Measurements from ENCODE around the gene USP54.

USP54 gene

DNA sequence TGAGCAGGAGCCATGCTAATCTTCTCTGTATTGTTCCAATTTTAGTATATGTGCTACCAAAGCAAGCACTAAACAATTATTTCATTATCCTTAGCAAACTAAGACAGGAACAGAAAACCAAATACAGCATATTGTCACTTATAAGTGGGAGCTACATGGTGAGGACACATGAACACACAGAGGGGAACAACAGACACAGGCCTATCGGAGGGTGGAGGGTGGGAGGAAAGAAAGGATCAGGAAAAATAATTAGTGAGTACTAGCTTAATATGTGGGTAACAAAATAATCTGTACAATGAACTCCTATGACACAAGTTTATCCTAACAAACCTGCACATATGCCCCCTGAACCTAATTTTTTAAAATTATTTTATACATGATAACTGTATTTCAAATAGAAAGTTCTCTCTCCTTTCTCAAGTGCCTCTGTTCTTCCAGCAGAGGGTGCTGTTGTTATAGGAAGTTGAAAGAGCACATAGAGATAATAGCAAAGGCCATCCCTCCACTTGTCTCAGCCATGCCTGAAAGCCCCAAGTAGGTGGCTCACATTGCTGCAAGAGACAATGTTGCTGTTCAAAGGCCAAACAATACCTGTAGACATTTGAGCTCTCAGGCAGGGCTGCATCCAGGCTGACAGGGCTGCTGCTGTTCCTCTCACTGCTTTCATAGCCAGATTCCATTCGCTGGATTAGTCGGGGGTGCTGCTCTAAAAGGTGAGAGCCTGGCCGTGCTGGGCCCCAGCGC lies 61.9 kb downstream of the USP54 start (continued):
- TF ChIP-seq, protein P1, sequence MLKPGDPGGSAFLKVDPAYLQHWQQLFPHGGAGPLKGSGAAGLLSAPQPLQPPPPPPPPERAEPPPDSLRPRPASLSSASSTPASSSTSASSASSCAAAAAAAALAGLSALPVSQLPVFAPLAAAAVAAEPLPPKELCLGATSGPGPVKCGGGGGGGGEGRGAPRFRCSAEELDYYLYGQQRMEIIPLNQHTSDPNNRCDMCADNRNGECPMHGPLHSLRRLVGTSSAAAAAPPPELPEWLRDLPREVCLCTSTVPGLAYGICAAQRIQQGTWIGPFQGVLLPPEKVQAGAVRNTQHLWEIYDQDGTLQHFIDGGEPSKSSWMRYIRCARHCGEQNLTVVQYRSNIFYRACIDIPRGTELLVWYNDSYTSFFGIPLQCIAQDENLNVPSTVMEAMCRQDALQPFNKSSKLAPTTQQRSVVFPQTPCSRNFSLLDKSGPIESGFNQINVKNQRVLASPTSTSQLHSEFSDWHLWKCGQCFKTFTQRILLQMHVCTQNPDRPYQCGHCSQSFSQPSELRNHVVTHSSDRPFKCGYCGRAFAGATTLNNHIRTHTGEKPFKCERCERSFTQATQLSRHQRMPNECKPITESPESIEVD (tag by site-specific recombination; IDR thresholded peaks at IDR 0.05), result no peak
- TF ChIP-seq ZFP3 (tag by site-specific recombination; IDR thresholded peaks at IDR 0.05; ENCODE audit: low read depth), result no peak
- TF ChIP-seq ZNF664 (tag by site-specific recombination; IDR thresholded peaks at IDR 0.05), result no peak
- TF ChIP-seq, protein P2, sequence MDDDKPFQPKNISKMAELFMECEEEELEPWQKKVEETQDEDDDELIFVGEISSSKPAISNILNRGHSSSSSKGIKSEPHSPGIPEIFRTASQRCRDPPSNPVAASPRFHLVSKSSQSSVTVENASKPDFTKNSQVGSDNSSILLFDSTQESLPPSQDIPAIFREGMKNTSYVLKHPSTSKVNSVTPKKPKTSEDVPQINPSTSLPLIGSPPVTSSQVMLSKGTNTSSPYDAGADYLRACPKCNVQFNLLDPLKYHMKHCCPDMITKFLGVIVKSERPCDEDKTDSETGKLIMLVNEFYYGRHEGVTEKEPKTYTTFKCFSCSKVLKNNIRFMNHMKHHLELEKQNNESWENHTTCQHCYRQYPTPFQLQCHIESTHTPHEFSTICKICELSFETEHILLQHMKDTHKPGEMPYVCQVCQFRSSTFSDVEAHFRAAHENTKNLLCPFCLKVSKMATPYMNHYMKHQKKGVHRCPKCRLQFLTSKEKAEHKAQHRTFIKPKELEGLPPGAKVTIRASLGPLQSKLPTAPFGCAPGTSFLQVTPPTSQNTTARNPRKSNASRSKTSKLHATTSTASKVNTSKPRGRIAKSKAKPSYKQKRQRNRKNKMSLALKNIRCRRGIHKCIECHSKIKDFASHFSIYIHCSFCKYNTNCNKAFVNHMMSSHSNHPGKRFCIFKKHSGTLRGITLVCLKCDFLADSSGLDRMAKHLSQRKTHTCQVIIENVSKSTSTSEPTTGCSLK (tag by site-specific recombination; IDR thresholded peaks at IDR 0.05), result no peak
- peak; percentile 87 for TF ChIP-seq ZNF335 (tag by site-specific recombination; conservative IDR thresholded peaks at IDR 0.05)
- no peak for TF ChIP-seq ZNF670 (tag by site-specific recombination; IDR thresholded peaks at IDR 0.05; ENCODE audit: low read depth)
- no peak for TF ChIP-seq KLF1 (tag by site-specific recombination; IDR thresholded peaks at IDR 0.05)
- no peak for TF ChIP-seq ZNF621 (tag by site-specific recombination; IDR thresholded peaks at IDR 0.05)
- TF ChIP-seq, protein P3, sequence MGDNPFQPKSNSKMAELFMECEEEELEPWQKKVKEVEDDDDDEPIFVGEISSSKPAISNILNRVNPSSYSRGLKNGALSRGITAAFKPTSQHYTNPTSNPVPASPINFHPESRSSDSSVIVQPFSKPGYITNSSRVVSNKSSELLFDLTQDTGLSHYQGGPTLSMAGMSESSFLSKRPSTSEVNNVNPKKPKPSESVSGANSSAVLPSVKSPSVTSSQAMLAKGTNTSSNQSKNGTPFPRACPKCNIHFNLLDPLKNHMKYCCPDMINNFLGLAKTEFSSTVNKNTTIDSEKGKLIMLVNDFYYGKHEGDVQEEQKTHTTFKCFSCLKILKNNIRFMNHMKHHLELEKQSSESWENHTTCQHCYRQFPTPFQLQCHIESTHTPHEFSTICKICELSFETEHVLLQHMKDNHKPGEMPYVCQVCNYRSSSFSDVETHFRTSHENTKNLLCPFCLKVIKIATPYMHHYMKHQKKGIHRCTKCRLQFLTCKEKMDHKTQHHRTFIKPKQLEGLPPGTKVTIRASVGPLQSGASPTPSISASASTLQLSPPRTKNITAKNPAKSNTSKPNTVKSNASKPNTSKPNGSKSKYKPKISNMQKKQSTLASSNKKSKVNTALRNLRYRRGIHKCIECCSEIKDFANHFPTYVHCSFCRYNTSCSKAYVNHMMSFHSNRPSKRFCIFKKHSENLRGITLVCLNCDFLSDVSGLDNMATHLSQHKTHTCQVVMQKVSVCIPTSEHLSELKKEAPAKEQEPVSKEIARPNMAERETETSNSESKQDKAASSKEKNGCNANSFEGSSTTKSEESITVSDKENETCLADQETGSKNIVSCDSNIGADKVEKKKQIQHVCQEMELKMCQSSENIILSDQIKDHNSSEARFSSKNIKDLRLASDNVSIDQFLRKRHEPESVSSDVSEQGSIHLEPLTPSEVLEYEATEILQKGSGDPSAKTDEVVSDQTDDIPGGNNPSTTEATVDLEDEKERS (tag by site-specific recombination; IDR thresholded peaks at IDR 0.05), result no peak
- no peak for TF ChIP-seq ZNF777 (tag by site-specific recombination; IDR thresholded peaks at IDR 0.05; ENCODE audit: borderline replicate concordance)
- TF ChIP-seq ZNF837 (tag by site-specific recombination; IDR thresholded peaks at IDR 0.05), result no peak
- TF ChIP-seq ZNF830 (tag by site-specific recombination; IDR thresholded peaks at IDR 0.05; ENCODE audit: low read depth), result no peak
- TF ChIP-seq ZNF391 (tag by site-specific recombination; IDR thresholded peaks at IDR 0.05; ENCODE audit: borderline replicate concordance, low read depth), result no peak
- no peak for TF ChIP-seq ZNF560 (tag by site-specific recombination; IDR thresholded peaks at IDR 0.05; ENCODE audit: borderline replicate concordance)
- TF ChIP-seq, protein P4, sequence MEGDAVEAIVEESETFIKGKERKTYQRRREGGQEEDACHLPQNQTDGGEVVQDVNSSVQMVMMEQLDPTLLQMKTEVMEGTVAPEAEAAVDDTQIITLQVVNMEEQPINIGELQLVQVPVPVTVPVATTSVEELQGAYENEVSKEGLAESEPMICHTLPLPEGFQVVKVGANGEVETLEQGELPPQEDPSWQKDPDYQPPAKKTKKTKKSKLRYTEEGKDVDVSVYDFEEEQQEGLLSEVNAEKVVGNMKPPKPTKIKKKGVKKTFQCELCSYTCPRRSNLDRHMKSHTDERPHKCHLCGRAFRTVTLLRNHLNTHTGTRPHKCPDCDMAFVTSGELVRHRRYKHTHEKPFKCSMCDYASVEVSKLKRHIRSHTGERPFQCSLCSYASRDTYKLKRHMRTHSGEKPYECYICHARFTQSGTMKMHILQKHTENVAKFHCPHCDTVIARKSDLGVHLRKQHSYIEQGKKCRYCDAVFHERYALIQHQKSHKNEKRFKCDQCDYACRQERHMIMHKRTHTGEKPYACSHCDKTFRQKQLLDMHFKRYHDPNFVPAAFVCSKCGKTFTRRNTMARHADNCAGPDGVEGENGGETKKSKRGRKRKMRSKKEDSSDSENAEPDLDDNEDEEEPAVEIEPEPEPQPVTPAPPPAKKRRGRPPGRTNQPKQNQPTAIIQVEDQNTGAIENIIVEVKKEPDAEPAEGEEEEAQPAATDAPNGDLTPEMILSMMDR (tag by site-specific recombination; IDR thresholded peaks at IDR 0.05), result peak; percentile 77
- peak; percentile 95 for TF ChIP-seq ZNF654 (tag by site-specific recombination; IDR thresholded peaks at IDR 0.05; ENCODE audit: low read depth)
- TF ChIP-seq ZNF426 (tag by site-specific recombination; IDR thresholded peaks at IDR 0.05), result no peak
- no peak for TF ChIP-seq ZNF596 (tag by site-specific recombination; IDR thresholded peaks at IDR 0.05)
- TF ChIP-seq EGR2 (tag by site-specific recombination; IDR thresholded peaks at IDR 0.05; ENCODE audit: low read depth), result no peak
- no peak for TF ChIP-seq ZNF366 (tag by site-specific recombination; conservative IDR thresholded peaks at IDR 0.05)
- no peak for TF ChIP-seq ZNF114 (tag by site-specific recombination; IDR thresholded peaks at IDR 0.05)
- TF ChIP-seq ZSCAN23 (tag by site-specific recombination; IDR thresholded peaks at IDR 0.05), result no peak
- TF ChIP-seq, protein P5, sequence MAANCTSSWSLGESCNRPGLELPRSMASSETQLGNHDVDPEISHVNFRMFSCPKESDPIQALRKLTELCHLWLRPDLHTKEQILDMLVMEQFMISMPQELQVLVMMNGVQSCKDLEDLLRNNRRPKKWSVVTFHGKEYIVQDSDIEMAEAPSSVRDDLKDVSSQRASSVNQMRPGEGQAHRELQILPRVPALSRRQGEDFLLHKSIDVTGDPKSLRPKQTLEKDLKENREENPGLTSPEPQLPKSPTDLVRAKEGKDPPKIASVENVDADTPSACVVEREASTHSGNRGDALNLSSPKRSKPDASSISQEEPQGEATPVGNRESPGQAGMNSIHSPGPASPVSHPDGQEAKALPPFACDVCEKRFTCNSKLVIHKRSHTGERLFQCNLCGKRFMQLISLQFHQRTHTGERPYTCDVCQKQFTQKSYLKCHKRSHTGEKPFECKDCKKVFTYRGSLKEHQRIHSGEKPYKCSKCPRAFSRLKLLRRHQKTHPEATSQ (tag by site-specific recombination; IDR thresholded peaks at IDR 0.05), result no peak
- no peak for TF ChIP-seq ZNF416 (tag by site-specific recombination; IDR thresholded peaks at IDR 0.05)
- no peak for TF ChIP-seq ZFHX2 (tag by site-specific recombination; conservative IDR thresholded peaks at IDR 0.05)
- no peak for TF ChIP-seq ZNF223 (tag by site-specific recombination; IDR thresholded peaks at IDR 0.05)
- TF ChIP-seq ZNF600 (tag by site-specific recombination; IDR thresholded peaks at IDR 0.05), result no peak
- TF ChIP-seq ZEB2 (tag by site-specific recombination; IDR thresholded peaks at IDR 0.05), result 0 out of 2 replicates have a peak, but pooled peaks have one; percentile 20
- no peak for TF ChIP-seq BCL11B (tag by site-specific recombination; IDR thresholded peaks at IDR 0.05; ENCODE audit: low read depth)
- TF ChIP-seq KLF9 (tag by site-specific recombination; IDR thresholded peaks at IDR 0.05; ENCODE audit: low read depth), result no peak
- no peak for TF ChIP-seq ZNF701 (tag by site-specific recombination; IDR thresholded peaks at IDR 0.05)

Data from HEK293 (cell line).